ENCODE data around the gene PTPRG. TPM values are rescaled to one million over a fixed set of nuclear protein-coding genes. Genes with fewer than 3 reads are reported as not detected.

The PTPRG gene
- total and polyA plus RNA-seq, 12 donors = 6.3 to 119 (median 72.2) TPM

- no peak overlapping the region for H3K27ac ChIP-seq
- H3K4me3 ChIP-seq = no peak overlapping the region
- intact Hi-C loops (cut with DNase I) = no loop called here
- no peaks in the 10 kb centered on the region for H3K36me3 ChIP-seq (replicated peaks in 1 of 2)
- TF ChIP-seq CTCF (IDR thresholded peaks at IDR 0.05) (no peak), POLR2A (IDR thresholded peaks at IDR 0.05) (no peak)
- no peak for DNase-seq
- no peaks in the 10 kb centered on the region for H3K9me3 ChIP-seq (replicated peaks in 1 of 3)
- no peaks in the 10 kb centered on the region for H3K27me3 ChIP-seq
- H3K4me1 ChIP-seq (replicated peaks in 1 of 2) = peaks cover 0 to 12% of the 10 kb centered on the region in 2 donors
- WGBS, 4 donors = 78 to 86% (median 79%) methylated on average over 4 of the region's 4 CpGs
Observed at GRCh38 chr3:62169906-62170660, 608.7 kb downstream of the PTPRG start.

- DNase-seq = no peak
- intact Hi-C loops (cut with DNase I) = no loop called here
- Histone ChIP-seq H3K4me3 (no peak overlapping the region), H3K9me3 (replicated peaks in 1 of 3) (no peaks in the 10 kb centered on the region), H3K36me3 (replicated peaks in 1 of 2) (no peaks in the 10 kb centered on the region), H3K4me1 (replicated peaks in 1 of 2) (peaks cover 0 to 12% of the 10 kb centered on the region in 2 donors), H3K27ac (no peak overlapping the region), H3K27me3 (no peaks in the 10 kb centered on the region)
- 94 to 100% (median 95%) methylated on average over 2 of the region's 2 CpGs for WGBS, 4 donors
- no peak for TF ChIP-seq POLR2A (IDR thresholded peaks at IDR 0.05)
- no peak for TF ChIP-seq CTCF (IDR thresholded peaks at IDR 0.05)
Observed at GRCh38 chr3:62171789-62172188, 610.4 kb downstream of the PTPRG start.

GRCh38 chr3:62172199-62172598, 610.8 kb downstream of the PTPRG start:
- TF ChIP-seq CTCF (IDR thresholded peaks at IDR 0.05) (no peak), POLR2A (IDR thresholded peaks at IDR 0.05) (no peak)
- intact Hi-C loops (cut with DNase I) = no loop called here
- Histone ChIP-seq H3K27me3 (no peaks in the 10 kb centered on the region), H3K4me1 (replicated peaks in 1 of 2) (peaks cover 0 to 12% of the 10 kb centered on the region in 2 donors), H3K9me3 (replicated peaks in 1 of 3) (no peaks in the 10 kb centered on the region), H3K36me3 (replicated peaks in 1 of 2) (no peaks in the 10 kb centered on the region), H3K27ac (no peak overlapping the region), H3K4me3 (no peak overlapping the region)
- DNase-seq = no peak
- WGBS, 4 donors = 95 to 100% (median 99%) methylated on average over 1 of the region's 1 CpG

GRCh38 chr3:62173939-62174515, 612.7 kb downstream of the PTPRG start:
- Histone ChIP-seq H3K27me3 (no peaks in the 10 kb centered on the region), H3K4me1 (replicated peaks in 1 of 2) (no peaks in the 10 kb centered on the region), H3K27ac (no peak overlapping the region), H3K4me3 (no peak overlapping the region), H3K36me3 (replicated peaks in 1 of 2) (no peaks in the 10 kb centered on the region), H3K9me3 (replicated peaks in 1 of 3) (no peaks in the 10 kb centered on the region)
- intact Hi-C loops (cut with DNase I) = no loop called here
- TF ChIP-seq POLR2A (IDR thresholded peaks at IDR 0.05) (no peak), CTCF (IDR thresholded peaks at IDR 0.05) (no peak)
- WGBS, 4 donors = 84 to 92% (median 86%) methylated on average over 7 of the region's 7 CpGs
- no peak for DNase-seq

Measured in adrenal gland (tissue), 12 donors.